SU-DHL-6 (cell line): Measurements from ENCODE around the gene NT5C2.
"Not testable (repeated sequence)": the region's sequence is repeated elsewhere in the genome, so short reads cannot be mapped to it uniquely, and the experiment has no call there.

Source experiments
- H2AFZ ChIP-seq: fragments of 200-600 bp; sonication (generic); 2 replicates; pipeline ENCODE4 v1.6.1; 2014; ENCODE audit warnings: low read depth, mild to moderate bottlenecking, moderate library complexity, mixed read lengths, antibody characterized with exemption, low read length; ENCODE audit not compliant: severe bottlenecking
- H3F3A ChIP-seq: fragments of 200-600 bp; shearing (Covaris generic); 2 replicates; pipeline ENCODE4 v1.6.0; 2016; ENCODE audit warnings: antibody characterized with exemption, mild to moderate bottlenecking; ENCODE audit not compliant: insufficient read depth
- H3K27ac ChIP-seq: fragments of 200-600 bp; sonication (generic); 2 replicates; pipeline ENCODE4 v1.5.1; 2016; ENCODE audit warnings: low read depth, mild to moderate bottlenecking, low read length, moderate library complexity, mixed read lengths
- H3K27me3 ChIP-seq: fragments of 200-600 bp; sonication (generic), shearing (Covaris generic); 2 replicates; pipeline ENCODE4 v1.6.0; 2014; ENCODE audit warnings: mild to moderate bottlenecking, low read length
- H3K36me3 ChIP-seq: fragments of 200-600 bp; sonication (generic); 2 replicates; pipeline ENCODE4 v1.6.1; 2014; ENCODE audit warnings: mild to moderate bottlenecking, low read length, mixed read lengths
- H3K4me2 ChIP-seq: fragments of 300-600, 200-600 bp; shearing (Covaris generic), sonication (generic); 2 replicates; pipeline ENCODE4 v1.6.0; 2014; ENCODE audit warnings: low read length, low read depth, mild to moderate bottlenecking; ENCODE audit not compliant: poor library complexity, severe bottlenecking
- H3K4me3 ChIP-seq: fragments of 200-600 bp; sonication (generic); 2 replicates; pipeline ENCODE4 v1.5.1; 2014; ENCODE audit warnings: antibody characterized with exemption, low read length, mild to moderate bottlenecking, mixed read lengths; ENCODE audit not compliant: insufficient read depth, poor library complexity, severe bottlenecking
- H3K79me2 ChIP-seq: fragments of 200-600 bp; sonication (generic); 2 replicates; pipeline ENCODE4 v1.6.1; 2014; ENCODE audit warnings: mild to moderate bottlenecking, low read length, moderate library complexity; ENCODE audit not compliant: insufficient read depth
- H3K9ac ChIP-seq: fragments of 200-600 bp; sonication (generic); 2 replicates; pipeline ENCODE4 v1.7.0; 2014; ENCODE audit warnings: mild to moderate bottlenecking, low read length
- H3K9me2 ChIP-seq: fragments of 200-600 bp; sonication (generic); replicated peaks from 2 replicates; pipeline ENCODE4 v1.6.1; 2014; ENCODE audit warnings: low read length; ENCODE audit not compliant: insufficient read depth
- H3K9me3 ChIP-seq: fragments of 200-600 bp; sonication (generic); 2 replicates; pipeline ENCODE4 v1.6.1; 2014; ENCODE audit warnings: low read length, mixed read lengths; ENCODE audit not compliant: insufficient read depth
- H4K20me1 ChIP-seq: fragments of 200-600 bp; sonication (generic); 2 replicates; pipeline ENCODE4 v1.6.1; 2014; ENCODE audit warnings: low read depth, mild to moderate bottlenecking, antibody characterized with exemption, low read length, moderate library complexity, mixed read lengths
- CTCF ChIP-seq: fragments of 200-600 bp; sonication (generic); IDR thresholded peaks from one replicate; pipeline ENCODE4 v1.5.1; 2017; ENCODE audit warnings: antibody characterized with exemption, mild to moderate bottlenecking, low read length, moderate library complexity; ENCODE audit not compliant: insufficient read depth, poor library complexity, severe bottlenecking
- EZH2phosphoT487 ChIP-seq: fragments of 200-600 bp; sonication (generic), shearing (Covaris generic); conservative IDR thresholded peaks from 2 replicates; pipeline ENCODE4 v1.6.1; 2018; ENCODE audit warnings: mild to moderate bottlenecking, antibody characterized with exemption, low read length, moderate library complexity, mixed read lengths

The NT5C2 gene

GRCh38 chr10:103193820-103194529, 903 bp upstream of the NT5C2 start:
- Histone ChIP-seq H3K9ac (no peak overlapping the region), H3K36me3 (no peaks in the 10 kb centered on the region), H3K9me3 (no peaks in the 10 kb centered on the region), H2AFZ (peak overlapping the region; percentile 61), H4K20me1 (no peaks in the 10 kb centered on the region), H3K27ac (no peak overlapping the region), H3F3A (no peaks in the 10 kb centered on the region), H3K4me3 (no peak overlapping the region), H3K27me3 (no peaks in the 10 kb centered on the region), H3K4me2 (peak overlapping the region; percentile 62), H3K9me2 (no peaks in the 10 kb centered on the region), H3K79me2 (peaks cover 39% of the 10 kb centered on the region)
- TF ChIP-seq CTCF (no peak), EZH2phosphoT487 (no peak)

GRCh38 chr10:103192451-103193106, 493 bp downstream of the NT5C2 start:
- H2AFZ ChIP-seq: peak overlapping the region; percentile 72
- peaks cover 53% of the 10 kb centered on the region for H3K79me2 ChIP-seq
- peak overlapping the region; percentile 48 for H3K27ac ChIP-seq

GRCh38 chr10:103192089-103192450, 1.0 kb downstream of the NT5C2 start:
- H3K36me3 ChIP-seq: no peaks in the 10 kb centered on the region
- H3K27me3 ChIP-seq: no peaks in the 10 kb centered on the region
- no peaks in the 10 kb centered on the region for H3K9me2 ChIP-seq
- H4K20me1 ChIP-seq: no peaks in the 10 kb centered on the region
- no peaks in the 10 kb centered on the region for H3F3A ChIP-seq
- peaks cover 58% of the 10 kb centered on the region for H3K79me2 ChIP-seq
- no peaks in the 10 kb centered on the region for H3K9me3 ChIP-seq
- peak overlapping the region; percentile 48 for H3K27ac ChIP-seq
- TF ChIP-seq CTCF (no peak), EZH2phosphoT487 (no peak)
- peak overlapping the region; percentile 68 for H3K4me3 ChIP-seq
- peak overlapping the region; percentile 72 for H2AFZ ChIP-seq
- H3K4me2 ChIP-seq: peak overlapping the region; percentile 75
- peak overlapping the region; percentile 98 for H3K9ac ChIP-seq

More at GRCh38 chr10:103192451-103193106, 493 bp downstream of the NT5C2 start:
- H4K20me1 ChIP-seq: no peaks in the 10 kb centered on the region
- H3K27me3 ChIP-seq: no peaks in the 10 kb centered on the region
- H3K9ac ChIP-seq: peak overlapping the region; percentile 98
- H3K4me2 ChIP-seq: peak overlapping the region; percentile 75
- no peaks in the 10 kb centered on the region for H3K36me3 ChIP-seq
- no peaks in the 10 kb centered on the region for H3F3A ChIP-seq
- no peaks in the 10 kb centered on the region for H3K9me3 ChIP-seq
- no peak for TF ChIP-seq EZH2phosphoT487
- TF ChIP-seq CTCF: no peak
- H3K4me3 ChIP-seq: peak overlapping the region; percentile 68
- no peaks in the 10 kb centered on the region for H3K9me2 ChIP-seq

GRCh38 chr10:103191198-103191597, 1.9 kb downstream of the NT5C2 start:
- H3K4me3 ChIP-seq: peak overlapping the region; percentile 68
- not testable (repeated sequence) for H3K36me3 ChIP-seq, H2AFZ ChIP-seq, H3K9me2 ChIP-seq, H3K27me3 ChIP-seq, H4K20me1 ChIP-seq, H3K9me3 ChIP-seq, H3F3A ChIP-seq
- peak overlapping the region; percentile 75 for H3K4me2 ChIP-seq
- H3K9ac ChIP-seq: peak overlapping the region; percentile 98
- H3K27ac ChIP-seq: peak overlapping the region; percentile 48; the same call in 1 of the 2 replicates
- peaks cover 66% of the 10 kb centered on the region for H3K79me2 ChIP-seq
